Measurements from ENCODE around the gene TAF11L14.
A peak's percentile ranks its signal among the peaks of the same experiment; 100 is the strongest.
"Not testable (repeated sequence)": the region's sequence is repeated elsewhere in the genome, so short reads cannot be mapped to it uniquely, and the experiment has no call there.

The TAF11L14 gene

DNA sequence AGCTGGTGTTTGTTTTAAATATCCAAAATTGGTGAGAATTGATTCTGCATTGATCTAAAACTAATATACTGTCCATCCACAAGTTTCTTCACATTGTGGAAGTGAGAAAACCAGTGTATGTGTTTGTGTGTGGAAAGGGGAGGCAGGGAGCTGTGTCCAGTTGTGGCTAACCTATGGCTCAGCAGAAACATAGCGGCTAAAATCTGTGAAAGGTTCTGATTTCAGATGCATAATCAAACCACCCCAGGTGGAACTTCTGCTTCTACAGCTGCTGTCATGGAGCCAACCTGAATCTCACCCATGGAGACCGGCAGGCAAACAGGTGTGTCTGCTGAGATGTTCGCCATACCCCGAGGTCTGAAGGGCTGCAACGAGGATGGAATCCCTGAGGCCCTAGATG lies at the start of gene TAF11L14:
TSS of gene TAF11L14 (plus strand) at position 301 of the 400 bp plus-strand sequence.
- no peak for DNase-seq

DNA sequence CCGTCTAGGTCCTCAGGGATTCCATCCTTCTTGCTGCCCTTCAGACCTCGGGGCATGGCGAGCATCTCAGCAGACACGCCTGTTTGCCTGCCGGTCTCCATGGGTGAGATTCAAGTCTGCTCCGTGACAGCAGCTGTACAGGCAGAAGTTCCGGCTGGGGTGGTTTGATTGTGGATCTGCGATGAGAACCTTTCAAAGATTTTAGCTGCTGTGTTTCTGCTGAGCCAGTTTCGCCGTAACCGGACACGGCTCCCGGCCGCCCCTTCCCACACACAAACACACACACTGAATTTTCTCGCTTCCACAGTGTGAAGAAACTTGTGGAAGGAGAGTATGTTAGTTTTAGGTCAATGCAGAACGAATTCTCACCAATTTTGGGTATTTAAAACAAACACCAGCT lies 48.6 kb upstream of the TAF11L14 start, which contains the start of gene TAF11L7:
TSS of gene TAF11L7 (minus strand) at position 101 of the 400 bp plus-strand sequence.
- DNase-seq: not testable (repeated sequence)

DNA sequence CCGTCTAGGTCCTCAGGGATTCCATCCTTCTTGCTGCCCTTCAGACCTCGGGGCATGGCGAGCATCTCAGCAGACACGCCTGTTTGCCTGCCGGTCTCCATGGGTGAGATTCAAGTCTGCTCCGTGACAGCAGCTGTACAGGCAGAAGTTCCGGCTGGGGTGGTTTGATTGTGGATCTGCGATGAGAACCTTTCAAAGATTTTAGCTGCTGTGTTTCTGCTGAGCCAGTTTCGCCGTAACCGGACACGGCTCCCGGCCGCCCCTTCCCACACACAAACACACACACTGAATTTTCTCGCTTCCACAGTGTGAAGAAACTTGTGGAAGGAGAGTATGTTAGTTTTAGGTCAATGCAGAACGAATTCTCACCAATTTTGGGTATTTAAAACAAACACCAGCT lies 43.4 kb upstream of the TAF11L14 start, which contains the start of gene TAF11L8:
TSS of gene TAF11L8 (minus strand) at position 101 of the 400 bp plus-strand sequence.
- not testable (repeated sequence) for DNase-seq

DNA sequence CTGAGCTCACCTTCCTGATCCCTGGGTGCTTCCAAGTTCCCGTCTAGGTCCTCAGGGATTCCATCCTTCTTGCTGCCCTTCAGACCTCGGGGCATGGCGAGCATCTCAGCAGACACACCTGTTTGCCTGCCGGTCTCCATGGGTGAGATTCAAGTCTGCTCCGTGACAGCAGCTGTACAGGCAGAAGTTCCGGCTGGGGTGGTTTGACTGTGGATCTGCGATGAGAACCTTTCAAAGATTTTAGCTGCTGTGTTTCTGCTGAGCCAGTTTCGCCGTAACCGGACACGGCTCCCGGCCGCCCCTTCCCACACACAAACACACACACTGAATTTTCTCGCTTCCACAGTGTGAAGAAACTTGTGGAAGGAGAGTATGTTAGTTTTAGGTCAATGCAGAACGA lies 40.0 kb upstream of the TAF11L14 start, which contains the start of gene TAF11L9:
TSS of gene TAF11L9 (minus strand) at position 140 of the 400 bp plus-strand sequence.
- DNase-seq: not testable (repeated sequence)

DNA sequence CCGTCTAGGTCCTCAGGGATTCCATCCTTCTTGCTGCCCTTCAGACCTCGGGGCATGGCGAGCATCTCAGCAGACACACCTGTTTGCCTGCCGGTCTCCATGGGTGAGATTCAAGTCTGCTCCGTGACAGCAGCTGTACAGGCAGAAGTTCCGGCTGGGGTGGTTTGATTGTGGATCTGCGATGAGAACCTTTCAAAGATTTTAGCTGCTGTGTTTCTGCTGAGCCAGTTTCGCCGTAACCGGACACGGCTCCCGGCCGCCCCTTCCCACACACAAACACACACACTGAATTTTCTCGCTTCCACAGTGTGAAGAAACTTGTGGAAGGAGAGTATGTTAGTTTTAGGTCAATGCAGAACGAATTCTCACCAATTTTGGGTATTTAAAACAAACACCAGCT lies 36.5 kb upstream of the TAF11L14 start, which contains the start of gene TAF11L10:
TSS of gene TAF11L10 (minus strand) at position 101 of the 400 bp plus-strand sequence.
- DNase-seq: not testable (repeated sequence)

DNA sequence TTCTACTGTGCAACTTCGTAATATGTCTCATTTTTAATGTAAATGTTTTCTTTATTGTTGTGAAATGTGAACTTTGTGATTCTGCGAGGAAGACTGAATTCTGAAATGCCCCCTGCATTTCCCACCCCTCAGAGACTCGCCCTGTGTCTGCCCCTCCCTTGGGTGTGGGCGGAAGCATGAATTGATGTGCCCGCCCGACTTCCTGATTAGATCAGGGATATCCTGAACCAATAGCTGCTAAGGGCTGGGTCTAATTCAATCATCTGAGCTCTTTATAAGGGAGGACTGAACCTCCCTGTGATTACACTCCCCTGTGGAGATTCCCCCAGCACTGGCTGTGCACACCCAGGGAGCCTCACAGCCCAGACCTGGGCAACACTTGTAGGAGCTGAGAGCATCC lies 30.4 kb upstream of the TAF11L14 start, which contains the start of gene TAF11L11:
TSS of gene TAF11L11 (plus strand) at position 304 of the 400 bp plus-strand sequence.
- not testable (repeated sequence) for DNase-seq

DNA sequence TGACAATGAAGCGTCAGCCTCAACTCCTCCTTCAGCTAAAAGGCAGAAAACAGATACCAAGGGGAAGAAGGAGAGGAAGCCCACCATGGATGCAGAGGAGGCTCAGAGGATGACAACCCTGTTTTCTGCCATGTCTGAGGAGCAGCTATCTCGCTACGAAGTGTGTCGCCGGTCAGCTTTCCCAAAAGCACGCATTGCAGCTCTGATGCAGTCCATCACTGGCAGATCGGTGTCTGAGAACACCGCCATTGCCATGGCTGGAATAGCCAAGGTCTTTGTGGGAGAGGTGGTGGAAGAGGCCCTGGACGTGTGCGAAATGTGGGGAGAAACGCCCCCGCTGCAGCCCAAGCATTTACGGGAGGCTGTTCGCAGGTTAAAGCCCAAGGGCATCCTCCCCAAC lies 29.3 kb upstream of the TAF11L14 start:
- no peak for DNase-seq

DNA sequence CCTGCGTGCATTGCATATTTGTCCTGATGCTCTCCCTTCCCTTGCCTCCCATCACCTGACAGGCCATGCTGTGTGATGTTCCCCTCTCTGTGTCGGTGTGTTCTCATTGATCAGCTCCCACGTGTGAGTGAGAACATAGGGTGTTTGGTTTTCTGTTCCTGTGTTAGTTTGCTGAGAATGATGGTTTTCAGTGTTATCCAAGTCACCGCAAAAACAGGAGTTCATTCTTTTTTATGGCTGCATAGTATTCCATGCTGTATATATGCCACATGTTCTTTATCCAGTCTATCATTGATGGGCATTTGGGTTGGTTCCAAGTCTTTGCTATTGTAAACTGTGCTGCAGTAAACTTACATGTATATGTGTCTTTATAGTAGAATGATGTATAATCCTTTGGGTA lies 26.8 kb upstream of the TAF11L14 start:
- DNase-seq: not testable (repeated sequence)

DNA sequence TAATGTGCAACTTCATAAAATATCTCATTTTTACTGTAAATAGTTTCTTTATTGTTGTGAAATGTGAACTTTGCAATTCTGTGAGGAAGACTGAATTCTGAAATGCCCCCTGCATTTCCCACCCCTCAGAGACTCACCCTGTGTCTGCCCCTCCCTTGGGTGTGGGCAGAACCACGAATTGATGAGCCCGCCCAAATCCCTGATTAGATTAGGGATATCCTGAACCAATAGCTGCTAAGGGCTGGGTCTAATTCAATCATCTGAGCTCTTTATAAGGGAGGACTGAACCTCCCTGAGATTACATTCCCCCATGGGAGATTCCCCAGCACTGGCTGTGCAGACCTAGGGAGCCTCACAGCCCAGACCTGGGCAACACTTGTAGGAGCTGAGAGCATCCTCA lies 24.2 kb upstream of the TAF11L14 start, which contains the start of gene TAF11L12:
TSS of gene TAF11L12 (plus strand) at position 301 of the 400 bp plus-strand sequence.
- not testable (repeated sequence) for DNase-seq

DNA sequence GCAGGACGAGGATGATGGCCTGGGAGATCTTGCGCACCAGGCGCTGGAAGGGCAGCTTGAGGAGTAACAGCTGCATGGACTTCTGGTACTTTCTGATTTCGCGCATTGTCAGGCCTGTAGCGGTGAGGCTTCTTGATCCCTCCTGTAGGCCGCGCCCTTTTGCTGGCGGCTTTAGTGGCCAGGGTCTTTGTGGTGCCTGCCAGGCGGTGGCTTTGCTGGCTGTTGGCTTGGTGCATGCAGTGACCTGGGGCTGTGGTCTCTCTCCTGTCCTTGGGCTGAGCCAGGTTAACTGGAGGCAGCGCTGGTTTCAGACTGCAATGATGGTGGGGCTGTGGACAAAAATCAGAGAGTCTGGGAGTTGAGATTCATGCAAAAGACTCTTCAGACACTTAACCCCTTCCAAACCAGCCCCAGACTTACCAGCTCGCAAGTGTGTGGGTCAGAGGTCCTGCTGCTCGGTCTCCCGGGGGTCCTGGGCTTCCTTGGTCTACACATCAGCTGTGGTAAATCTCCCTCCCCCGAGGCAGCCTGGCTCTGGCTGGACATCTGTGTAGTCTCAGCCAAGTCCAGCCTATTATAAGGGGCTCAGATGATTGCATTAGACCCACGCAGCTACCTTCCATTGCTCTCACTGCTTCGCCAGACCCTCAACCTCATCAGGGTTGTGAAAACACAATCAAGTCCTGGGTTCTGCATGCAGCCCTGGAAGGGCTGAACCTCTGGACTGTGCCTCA lies 19.2 kb upstream of the TAF11L14 start:
- no peak for DNase-seq

DNA sequence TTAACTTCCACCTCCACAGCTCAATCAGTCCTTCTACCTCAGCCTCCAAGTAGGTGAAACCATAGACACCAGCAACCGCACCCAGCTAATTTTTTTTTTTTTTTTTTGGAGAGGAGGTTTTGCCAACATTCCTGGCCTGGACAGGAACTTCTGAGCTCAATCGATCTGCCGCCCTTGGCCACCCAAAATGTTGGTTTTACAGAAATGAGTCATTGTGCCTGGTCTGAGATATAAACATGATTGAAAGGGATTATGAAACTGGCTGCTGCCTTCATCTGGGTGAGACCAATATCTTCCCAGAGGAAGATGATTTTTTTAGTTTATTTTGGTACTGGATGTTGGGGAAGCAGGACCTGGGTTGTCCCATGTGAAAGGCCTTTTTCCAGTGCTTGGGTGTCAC lies 14.9 kb upstream of the TAF11L14 start:
- no peak for DNase-seq

DNA sequence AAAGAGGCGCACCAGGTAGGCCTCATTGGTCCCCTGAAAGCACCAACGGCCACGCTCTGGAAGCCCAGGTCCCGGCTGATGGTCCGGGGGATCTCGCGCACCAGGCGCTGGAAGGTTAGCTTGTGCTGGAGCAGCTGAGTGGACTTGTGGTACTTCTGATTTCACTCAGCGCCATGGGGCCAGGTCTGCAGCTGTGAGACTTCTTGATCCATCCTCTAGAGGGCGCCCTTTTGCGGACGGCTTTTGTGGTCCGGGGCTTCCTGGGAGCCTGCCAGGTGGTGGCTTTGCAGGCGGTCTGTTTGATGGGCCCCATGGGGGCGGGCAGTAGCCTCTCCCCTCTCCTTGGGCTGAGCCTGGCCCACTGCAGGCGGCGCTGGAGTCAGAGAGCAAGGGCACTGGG lies 13.6 kb upstream of the TAF11L14 start:
- no peak for DNase-seq

DNA sequence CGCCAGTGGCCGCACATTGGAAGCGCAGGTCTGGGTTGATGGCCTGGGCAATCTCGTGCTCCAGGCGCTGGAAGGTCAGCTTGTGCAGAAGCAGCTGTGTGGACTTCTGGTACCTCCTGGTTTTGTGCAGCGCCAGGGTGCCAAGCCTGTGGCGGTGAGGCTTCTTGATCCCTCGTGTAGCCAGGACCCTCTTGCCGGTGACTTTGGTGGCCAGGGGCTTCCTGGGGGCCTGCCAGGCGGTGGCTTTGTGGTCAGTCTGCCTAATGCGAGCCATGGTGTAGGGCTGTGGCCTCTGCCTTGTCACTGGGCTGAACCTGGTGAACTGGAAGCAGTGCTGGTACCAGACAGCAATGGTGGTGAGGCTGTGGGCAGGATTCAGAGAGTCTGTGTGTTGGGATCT lies 8.6 kb upstream of the TAF11L14 start:
- DNase-seq: no peak

DNA sequence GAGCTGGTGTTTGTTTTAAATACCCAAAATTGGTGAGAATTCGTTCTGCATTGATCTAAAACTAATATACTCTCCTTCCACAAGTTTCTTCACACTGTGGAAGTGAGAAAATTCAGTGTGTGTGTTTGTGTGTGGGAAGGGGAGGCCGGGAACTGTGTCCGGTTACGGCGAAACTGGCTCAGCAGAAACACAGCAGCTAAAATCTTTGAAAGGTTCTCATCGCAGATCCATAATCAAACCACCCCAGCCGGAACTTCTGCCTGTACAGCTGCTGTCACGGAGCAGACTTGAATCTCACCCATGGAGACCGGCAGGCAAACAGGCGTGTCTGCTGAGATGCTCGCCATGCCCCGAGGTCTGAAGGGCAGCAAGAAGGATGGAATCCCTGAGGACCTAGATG lies 2.5 kb upstream of the TAF11L14 start, which contains the start of gene TAF11L13:
TSS of gene TAF11L13 (plus strand) at position 301 of the 400 bp plus-strand sequence.
- DNase-seq: not testable (repeated sequence)

DNA sequence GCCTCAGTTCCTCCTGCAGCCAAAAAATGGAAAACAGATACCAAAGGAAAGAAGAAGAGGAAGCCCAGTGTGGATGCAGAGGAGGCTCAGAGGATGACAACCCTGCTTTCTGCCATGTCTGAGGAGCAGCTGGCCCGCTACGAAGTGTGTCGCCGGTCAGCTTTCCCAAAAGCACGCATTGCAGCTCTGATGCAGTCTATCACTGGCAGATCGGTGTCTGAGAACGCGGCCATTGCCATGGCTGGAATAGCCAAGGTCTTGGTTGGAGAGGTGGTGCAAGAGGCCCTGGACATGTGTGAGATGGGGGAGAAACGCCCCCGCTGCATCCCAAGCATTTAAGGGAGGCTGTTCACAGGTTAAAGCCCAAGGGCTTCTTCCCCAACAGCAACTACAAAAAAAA lies 15.0 kb downstream of the TAF11L14 start:
- DNase-seq: not testable (repeated sequence)

DNA sequence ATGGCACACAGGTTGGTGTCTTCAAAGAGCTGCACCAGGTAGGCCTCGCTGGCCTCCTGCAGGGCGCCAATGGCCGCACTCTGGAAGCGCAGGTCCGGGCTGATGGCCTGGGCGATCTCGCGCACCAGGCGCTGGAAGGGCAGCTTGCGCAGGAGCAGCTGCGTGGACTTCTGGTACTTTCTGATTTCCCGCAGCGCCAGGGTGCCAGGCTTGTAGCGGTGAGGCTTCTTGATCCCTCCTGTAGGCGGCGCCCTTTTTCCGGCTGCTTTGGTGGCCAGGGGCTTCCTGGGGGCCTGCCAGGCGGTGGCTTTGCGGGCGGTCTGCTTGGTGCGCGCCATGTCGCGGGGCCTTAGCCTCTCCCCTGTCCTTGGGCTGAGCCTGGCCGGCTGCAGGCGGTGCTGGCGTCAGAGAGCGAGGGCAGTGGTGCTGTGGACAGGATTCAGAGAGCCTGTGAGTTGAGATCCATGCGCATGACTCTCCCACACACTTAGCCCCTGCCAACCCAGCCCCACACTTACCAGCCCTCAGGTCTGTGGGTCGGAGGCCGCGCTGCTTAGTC lies 21.0 kb downstream of the TAF11L14 start:
- not testable (repeated sequence) for DNase-seq

DNA sequence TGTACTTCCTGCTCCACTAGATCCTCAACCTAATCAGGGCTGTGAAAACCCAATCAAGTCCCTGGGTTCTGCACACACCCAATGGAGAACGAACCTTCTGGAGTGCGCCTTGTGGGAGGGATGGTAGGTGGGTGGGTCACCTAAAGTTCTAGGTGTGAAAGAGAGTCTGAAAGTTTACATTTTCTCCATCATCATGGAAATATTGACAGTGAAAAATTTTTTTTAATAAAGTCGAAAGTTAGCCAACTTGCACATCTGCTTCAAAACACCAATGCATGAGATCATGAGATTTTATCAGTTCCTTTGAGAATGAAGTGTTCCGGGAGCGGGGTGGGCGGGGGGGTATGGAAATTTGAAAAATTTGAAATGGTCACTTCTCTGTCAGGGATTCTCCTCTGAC lies 21.7 kb downstream of the TAF11L14 start:
- DNase-seq: no peak

DNA sequence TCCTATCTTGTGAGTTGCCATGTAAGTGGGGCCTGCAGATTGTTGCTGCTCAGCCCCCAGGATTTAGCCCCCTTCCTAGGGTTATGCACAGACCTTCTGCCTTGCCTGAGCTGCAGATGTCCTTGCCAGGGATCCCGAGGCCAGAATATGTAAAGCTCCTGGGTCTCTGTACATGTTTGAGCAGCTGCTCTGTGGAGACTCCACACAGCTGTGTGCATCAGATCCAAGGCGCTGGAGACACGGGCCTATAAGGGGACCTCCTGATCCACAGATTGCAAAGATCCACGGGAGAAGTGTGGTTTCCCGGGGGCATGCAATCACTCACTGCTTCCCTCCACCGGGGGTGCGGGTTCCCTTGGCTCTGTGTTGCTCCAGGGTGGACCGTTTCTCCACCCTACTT lies 28.9 kb downstream of the TAF11L14 start:
- DNase-seq: peak; percentile 3

DNA sequence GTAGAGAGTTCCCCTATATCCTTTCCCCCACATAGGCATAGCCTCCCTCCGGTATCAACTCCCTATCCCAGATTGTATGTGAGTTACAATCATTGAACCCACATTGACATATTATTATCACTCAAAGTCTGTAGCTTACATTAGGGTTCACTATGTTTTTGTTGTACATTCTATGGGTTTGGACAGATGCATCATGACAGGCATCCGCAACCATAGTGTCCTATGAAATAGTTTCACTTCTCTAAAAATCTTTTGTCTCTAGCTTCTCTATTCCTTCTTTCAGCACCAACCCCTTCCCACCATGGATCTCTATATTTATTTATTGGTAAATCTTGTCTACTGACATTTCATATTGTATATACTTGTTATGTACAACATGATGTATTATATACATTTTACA lies 31.6 kb downstream of the TAF11L14 start:
- no peak for DNase-seq

DNA sequence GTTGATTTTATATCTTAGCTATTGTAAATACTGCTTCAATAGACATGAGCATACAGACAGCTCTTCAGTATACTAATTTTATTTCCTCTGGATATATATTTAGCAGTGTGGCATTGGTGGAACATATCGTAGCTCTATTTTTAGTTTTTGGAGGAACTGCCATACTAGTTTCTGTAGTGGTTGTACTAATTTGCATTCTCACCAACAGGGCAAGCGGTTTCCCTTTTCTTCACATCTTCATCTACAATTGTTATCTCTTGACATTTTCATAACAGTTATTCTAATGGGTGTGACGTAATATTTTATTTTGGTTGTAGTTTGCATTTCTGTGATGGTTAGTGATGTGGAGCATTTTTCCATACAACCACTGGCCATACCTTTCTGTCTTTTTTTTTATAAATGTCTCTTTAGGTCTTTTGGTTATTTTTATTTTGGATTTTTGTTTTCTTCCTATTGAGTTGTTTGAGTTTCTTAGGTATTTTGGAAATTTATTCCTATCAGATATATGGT lies 32.5 kb downstream of the TAF11L14 start:
- peak; percentile 26 for DNase-seq

DNA sequence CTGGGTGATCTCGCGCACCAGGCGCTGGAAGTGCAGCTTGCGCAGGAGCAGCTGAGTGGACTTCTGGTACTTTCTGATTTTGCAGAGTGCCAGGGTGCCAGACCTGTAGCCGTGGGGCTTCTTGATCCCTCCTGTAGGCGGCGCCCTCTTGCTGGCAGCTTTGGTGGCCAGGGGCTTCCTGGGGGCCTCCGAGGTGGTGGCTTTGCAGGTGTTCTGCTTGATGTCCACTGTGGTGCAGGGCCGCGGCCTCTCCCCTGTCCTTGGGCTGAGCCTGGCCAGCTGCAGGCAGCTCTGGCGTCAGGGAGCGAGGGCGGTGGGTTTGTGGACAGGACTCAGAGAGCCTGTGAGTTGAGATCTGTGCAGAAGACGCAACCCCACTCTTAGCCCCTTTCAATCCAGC lies 36.1 kb downstream of the TAF11L14 start:
- no peak for DNase-seq

DNA sequence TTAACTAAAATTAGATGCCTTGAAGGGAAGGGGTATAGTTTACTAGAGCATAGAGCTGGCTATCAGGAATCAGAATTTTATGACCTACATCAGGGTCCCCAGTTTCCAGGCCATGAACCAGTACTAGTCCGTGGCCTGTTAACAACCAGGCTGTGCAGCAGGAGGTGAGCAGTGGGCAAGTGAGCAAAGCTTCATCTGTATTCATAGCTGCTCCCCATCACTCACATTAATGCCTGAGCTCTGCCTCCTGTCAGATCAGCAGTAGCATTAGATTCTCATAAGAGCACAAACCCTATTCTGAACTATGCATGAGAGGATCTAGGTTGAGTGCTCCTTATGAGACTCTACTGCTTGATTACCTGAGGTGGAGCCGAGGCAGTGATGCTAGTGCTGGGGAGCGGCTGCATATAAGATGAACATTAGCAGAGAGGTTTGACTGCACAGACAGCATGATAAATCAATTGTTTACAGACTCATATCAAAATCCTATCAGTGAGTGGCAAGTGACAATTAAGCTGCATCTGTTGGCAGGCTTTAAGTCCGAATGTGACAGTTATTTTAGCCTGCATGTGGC lies 44.6 kb downstream of the TAF11L14 start:
- no peak for DNase-seq

DNA sequence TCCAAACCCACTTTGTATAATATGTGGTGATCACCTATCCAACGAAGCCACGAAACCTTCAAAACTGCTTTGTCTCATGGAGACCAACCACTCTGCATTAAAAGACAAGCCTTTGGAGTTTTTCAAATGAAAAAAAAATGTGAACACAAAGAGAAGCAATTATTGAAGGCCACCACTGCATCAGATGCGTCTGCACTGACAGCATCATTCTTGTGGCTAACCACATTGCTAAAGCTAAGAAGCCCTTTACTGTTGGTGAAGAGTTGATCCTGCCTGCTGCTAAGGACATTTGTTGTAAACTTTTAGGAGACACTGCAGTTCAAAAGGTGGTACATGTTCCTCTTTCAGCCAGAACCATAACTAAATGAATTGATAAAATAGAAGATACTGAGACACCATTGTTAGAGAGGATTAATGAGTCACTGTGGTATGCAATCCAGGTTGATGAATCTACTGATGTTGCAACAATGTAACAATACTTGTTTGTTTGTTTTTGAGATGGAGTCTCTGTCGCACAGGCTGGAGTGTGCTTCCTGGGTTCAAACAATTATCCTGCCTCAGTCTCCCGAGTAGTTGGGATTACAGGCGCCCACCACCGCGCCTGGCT lies 45.4 kb downstream of the TAF11L14 start:
- DNase-seq: no peak
